M059J (cell line): ENCODE results near the gene UCK2. TPM values are rescaled to one million over a fixed set of nuclear protein-coding genes. Genes with fewer than 3 reads are reported as not detected.
"Not testable (repeated sequence)": the region's sequence is repeated elsewhere in the genome, so short reads cannot be mapped to it uniquely, and the experiment has no call there.

ENCODE experiments used
- DNase-seq: peaks from one replicate; pipeline ENCODE4 v3.0.0-alpha.2; 2012; ENCODE audit warnings: low read depth
- total RNA-seq: library from RNA; depleted of rRNA; stranded (reverse); fragments of >200 nt; shearing (Covaris generic); gene quantifications from 2 replicates; pipeline ENCODE4 v1.2.3, GENCODE V29; 2014; rRNA removed

Gene UCK2
- 40.4 and 48.0 TPM in 2 replicates for total RNA-seq

DNA sequence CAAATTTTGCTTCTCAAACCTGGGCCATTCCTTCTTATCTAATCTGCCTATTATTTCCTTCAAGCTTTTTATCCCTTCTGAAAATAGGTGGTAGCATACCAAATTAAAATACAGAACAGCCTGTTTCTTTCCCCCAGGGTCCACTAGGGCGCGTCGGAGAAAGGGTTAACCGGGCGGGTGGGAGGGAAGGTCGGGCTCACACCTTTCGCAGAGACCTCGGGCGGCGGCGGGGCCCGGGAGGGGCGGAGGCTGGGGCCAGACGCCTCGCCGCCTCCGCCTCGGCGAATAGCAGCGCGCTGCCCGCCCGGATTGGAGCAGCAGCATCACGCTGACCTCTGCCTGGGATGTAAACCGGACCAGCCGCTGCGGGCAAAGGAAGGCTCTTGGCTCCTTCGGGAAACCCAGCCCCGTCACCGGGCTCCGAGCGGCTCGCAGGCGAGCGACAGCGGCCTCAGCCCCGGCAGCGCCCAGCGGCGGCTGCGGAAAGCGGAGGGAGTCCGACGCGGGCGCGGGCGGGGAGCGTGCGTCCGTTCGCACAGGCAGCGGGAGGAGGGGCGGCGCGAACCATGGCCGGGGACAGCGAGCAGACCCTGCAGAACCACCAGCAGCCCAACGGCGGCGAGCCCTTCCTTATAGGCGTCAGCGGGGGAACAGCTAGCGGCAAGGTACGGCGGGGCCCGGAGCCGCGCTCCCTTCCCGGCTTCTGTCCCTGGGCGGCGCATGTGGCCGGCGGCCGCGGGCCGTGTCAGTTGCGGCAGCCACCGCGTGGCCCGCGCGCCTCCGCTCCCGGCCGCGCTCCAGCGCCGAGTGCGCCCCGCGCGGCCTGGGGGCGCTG, at the start of gene UCK2:
Gene UCK2, plus strand, starts transcription at position 347 of the 835 bp plus-strand sequence. Its CDS starts 220 bp downstream, at position 567.
- peak; percentile 80 for DNase-seq

DNA sequence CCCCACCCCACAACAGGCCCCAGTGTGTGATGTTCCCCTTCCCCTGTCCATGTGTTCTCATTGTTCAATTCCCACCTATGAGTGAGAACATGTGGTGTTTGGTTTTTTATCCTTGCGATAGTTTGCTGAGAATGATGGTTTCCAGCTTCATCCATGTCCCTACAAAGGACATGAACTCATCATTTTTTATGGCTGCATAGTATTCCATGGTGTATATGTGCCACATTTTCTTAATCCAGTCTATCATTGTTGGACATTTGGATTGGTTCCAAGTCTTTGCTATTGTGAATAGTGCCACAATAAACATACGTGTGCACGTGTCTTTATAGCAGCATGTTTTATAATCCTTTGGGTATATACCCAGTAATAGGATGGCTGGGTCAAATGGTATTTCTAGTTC, 49.2 kb upstream of the UCK2 start:
- not testable (repeated sequence) for DNase-seq

DNA sequence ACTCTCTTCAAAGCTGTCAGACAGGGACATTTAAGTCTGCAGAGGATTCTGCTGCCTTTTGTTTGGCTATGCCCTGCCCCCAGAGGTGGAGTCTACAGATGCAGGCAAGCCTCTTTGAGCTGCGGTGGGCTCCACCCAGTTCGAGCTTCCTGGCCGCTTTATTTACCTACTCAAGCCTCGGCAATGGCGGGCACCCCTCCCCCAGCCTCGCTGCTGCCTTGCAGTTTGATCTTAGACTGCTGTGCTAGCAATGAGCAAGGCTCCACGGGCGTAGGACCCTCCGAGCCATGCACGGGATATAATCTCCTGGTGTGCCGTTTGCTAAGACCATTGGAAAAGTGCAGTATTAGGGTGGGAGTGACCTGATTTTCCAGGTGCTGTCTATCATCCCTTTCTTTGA, 43.9 kb upstream of the UCK2 start:
- DNase-seq, result not testable (repeated sequence)

DNA sequence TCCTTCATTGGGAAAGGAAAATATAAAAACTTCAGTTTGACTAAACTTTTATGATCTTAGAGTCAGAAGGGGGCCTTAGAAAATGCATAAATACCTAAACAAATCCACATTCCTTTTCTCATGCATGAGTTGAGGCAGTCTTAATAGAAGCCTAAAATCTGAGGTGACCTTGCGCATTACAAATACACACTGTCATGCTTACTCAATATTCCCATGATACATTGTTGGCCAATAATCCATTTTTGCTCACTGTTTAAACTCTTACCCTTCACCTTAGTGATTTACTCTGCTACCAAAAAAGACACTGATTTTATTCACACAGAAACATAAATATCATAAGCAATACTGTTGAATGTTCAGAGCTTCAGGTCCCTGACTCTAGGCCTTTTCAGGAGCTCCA, 39.7 kb upstream of the UCK2 start:
- no peak for DNase-seq

DNA sequence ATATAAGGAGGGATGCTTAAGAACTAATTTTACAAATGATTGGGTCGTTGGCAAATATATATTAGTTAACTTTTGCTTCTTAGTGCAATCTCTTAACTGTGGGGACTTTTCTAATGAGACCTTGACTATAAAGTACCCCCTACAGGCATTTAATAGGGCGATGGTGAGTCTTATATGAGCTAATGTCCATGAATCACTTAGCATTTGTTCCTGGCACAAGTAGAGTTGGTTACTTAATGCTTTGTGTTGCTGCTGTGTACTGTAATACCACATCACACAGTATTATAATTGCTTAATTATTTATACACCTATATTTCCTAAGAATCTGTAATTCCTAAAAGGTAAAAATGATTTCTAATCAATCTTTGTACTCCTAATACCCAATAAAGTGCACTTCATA, 33.5 kb upstream of the UCK2 start:
- peak; percentile 36 for DNase-seq

DNA sequence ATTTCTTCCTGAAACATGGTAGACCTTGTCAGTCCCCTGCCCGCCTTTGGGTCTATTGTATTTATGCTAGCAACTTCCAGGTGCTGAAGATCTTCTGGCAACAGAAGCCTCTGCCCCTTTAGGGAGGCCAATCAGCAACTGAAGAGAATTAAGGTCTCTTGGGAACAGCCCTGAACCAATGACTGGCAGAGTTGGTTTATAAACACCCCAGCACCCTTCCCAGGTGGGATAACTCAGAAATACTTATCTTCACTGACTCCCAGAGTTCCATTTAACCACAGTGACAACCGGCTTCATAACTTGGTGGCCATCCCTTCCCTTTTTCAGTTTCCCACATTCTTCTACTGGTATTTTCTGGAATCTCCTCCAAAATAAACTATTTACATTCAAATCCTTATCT, 31.5 kb upstream of the UCK2 start:
- DNase-seq, result no peak

DNA sequence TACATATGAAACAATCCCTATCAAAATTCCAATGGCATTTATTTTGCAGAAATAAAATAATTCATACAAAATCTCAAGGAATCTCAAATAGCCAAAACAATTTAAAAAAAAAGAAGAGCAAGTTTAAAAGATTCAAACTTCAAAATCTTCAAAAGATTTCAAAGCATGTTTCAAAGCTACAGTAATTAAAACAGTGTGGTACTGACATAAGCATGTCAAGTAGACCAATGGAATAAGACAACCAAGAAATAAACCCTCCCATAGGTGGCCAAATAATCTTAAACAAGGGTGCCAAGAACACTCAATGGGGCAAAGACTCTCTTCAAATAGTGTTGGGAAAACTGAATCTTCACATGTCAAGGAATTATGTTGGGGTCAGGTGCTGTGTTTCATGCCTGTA, 28.0 kb upstream of the UCK2 start:
- no peak for DNase-seq

DNA sequence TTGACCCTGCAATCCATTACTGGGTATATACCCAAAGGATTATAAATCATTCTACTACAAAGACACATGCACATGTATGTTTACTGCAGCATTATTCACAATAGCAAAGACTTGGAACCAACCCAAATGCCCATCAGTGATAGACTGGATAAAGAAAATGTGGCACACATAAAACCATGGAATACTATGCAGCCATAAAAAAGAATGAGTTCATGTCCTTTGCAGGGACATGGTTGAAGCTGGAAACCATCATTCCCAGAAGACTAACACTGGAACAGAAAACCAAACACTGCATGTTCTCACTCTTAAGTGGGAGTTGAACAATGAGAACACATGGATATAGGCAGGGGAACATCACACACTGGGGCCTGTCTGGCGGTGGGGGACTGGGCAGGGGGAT, 22.9 kb upstream of the UCK2 start:
- not testable (repeated sequence) for DNase-seq

DNA sequence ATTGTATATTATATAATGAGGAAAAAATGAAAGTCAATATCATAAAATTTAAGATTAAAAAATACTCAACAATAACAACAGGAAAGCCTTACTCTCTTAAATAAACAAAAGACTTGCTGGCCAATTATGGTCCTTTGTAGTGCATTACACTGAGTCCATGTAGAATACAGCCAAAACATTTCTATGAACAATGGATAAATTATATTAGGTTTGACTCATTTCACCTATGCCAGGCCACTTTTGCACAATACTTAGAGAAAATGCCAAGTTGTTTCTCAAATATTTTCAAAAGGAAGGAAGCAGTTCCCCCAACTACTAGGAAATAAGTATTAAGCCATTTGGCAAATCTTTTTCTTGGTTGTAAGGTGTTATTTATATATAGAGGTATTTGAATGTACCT, 19.8 kb upstream of the UCK2 start:
- DNase-seq, result no peak

DNA sequence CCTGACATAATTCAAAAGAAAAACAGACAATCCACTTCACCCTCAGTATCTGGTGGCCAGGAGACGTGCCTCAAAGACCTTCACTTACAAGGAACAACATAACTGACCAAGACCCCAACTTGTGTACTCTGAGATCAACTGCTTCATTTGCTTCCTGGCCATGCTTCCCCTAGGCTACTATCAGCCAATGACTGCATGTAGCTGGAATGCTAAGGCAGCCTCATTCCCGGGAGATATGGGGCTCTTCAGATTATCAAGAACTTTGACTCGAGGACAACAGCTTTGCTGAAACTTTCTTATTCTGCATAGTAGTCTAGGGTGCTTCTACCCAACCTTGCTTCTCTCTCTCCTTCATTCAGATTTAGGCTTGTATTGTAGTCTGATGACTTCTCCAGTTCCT, 11.7 kb upstream of the UCK2 start:
- DNase-seq, result peak; percentile 67

DNA sequence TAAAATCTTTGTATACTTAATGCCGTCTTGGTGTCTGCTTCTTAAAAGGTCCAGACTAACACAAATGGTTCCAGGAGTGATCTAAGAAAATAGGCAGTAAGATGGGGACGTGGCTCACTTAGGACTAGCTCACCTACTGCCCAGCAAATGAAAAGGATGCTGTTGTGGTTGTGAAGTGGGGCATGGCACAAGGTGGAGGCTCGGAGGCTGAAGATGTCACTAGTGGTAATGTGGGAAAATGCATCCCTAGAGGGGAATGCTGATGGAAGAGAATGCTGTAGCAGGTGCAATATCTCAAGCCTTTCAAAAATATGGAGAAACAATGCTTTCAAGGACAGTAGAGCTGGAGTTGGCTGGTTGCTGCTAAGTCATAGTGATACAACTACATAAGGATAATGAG, 11.3 kb upstream of the UCK2 start:
- no peak for DNase-seq

DNA sequence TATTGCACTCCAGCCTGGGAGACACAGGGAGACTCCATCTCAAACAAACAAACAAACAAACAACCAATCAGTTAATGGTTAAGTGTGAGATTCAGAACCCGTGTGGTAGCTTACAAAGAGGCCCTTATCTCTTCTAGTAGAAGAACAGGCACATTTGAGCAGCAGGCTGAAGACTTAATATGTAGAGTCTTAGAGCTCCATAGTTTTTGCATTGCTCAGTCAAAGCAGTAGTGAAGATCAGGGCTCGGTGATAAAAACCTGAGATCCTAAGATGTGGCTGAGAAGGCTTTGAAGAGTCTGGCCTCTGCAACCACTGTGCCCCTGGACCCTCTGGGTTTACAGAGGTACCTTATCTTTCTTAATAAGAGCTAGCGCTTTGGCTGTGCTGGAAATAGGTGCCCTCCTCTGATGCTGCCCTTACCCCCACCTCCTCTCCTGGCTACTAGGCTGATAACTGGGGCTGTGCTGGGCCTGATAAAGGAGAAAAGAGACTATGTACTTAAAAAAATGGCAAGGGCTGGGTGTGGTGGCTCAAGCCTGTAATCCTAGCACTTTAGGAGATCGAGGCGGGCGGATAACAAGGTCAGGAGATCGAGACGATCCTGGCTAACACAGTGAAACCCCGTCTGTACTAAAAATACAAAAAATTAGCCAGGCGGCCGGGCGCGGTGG, 10.5 kb upstream of the UCK2 start:
- DNase-seq, result no peak

DNA sequence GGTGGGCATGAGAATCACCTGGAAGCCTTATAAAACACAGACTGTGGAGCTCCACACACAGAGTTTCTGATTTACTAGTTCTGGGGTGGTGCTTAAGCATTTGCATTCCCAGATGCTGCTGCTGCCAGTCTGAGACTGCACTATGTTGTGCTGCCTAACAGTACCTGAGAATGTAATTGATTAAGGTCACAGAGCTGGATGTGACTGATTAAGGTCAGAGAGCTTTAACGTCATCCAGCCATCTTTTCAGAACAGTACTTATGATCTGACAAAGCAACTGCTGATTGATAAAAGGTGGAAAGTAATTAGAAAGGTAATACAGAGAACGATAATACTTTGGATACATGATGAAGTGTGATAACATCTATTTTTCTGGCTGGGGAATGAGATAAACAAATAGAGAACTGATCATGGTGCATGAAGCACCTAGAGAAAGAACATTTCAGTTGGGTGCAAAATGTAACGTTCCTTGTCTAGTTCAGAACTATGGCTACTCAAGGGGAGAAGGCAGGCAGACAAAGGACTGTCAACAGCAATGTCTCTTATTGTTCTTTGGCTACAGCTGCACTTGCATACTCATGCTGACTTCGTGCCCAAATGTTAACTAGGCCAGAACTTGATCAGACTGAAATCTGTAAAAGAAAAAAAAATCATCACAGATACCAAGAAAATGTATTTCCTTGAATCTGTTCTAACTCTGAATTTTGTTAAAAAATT, 3.7 kb upstream of the UCK2 start:
- DNase-seq, result no peak

DNA sequence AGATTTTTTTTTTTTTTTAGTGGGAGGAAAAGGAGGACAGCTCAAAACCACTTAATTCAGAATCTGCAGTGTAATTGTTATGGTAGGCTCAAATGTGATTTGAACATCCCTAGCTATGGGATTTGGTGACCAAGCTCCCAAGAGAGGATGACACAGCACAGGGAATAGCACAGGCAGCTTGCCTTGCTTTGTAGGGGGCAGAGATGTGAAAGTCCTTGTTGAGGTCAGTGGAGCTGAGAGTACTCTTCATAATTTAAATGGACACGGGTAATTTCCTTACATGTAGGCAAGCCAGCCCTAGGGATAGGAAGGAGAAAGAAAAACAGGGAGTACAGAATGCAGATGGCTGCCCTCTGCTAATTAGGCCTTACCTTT, 3.2 kb upstream of the UCK2 start:
- no peak for DNase-seq

DNA sequence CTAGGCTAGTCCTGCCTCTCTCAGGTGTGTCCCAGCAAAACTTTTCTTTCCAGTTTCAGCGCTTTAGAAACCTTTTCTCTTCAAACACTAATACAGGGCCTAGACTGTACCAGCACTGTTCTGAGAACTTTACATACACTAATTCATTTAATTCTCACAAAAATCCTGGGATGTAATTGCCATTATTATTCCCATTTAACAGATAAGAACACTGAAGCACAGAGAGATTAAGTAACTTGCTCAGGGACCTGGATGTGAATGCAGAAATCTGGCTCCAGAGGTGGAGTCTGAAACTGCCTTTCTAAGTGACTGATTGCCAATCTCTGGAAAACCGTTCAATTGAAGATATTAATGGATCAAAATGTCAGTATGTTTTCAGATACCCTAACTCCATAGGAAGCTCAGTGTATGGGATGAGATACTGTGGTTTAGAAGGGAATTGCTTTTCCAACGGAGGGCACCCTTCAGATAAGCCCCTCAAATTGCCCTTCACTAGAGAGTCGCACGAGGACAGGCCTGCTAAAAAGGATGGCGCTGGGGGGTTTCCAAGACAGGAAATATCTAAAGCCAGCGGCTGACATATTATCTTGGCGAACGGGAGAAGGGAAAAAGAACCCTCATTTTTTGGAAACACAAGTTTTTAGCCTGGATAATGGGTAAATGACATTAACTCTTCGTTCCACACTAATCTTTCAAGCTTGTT, 698 bp upstream of the UCK2 start:
- no peak for DNase-seq

DNA sequence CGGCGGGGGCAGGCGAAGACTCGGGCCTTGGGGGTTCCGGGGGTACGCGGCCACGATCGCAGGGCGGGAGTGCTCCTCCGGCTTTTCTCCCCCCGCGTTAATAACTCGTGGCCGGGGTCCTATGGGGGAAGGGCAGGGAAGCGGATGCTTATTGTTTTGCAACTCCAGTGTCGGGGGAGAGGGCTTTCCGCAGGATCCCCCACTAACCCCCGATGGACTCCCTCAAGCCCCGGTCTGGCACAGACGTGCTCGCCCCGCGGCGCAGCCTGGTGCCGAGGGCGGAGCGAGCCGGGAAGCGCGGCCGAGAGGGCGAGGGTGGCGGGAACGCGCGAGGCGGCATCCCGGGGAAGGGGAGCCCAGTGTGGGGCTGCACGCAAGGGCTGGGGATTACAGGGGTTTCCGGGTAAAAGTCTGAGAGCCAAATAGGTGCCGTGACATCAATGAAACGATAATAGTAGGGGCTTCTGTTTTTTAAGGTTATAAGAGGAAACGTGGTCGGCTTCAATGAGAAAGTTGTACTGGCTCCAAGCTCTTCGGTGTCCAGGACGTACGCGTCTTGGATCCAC, 772 bp downstream of the UCK2 start:
- DNase-seq, result peak; percentile 58

DNA sequence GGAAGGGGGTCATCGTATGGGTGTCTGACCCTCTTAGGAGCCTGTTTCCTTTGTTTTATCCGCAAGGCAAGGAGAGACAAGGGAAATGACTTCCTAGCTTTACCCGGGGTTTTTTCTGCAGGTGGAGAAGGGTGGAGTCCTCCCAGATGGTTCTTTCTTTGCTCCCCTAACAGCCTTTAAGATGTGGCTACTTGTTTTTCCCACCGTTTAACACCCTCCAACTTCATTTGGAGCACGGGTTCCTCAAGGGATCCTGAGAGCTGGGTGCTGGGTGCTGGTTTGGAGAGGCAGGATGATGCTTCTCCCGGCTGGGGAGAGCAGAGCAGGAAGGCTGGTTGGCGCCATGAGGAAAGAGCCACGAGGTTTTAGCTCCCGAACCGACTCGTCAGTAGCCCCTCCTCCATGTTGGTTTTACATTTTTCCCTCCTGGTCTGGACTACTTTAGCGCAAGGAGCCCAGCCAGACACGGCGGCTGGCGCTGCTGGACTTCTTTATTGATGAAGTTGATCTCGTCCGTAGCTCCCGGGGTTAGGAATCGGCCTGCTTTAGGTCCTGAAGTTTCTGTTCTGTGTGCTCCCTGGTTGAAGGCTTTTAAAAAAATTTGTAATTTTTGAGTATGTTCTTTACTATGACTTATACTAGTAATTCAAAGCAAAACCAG, 1.4 kb downstream of the UCK2 start:
- peak; percentile 85 for DNase-seq

DNA sequence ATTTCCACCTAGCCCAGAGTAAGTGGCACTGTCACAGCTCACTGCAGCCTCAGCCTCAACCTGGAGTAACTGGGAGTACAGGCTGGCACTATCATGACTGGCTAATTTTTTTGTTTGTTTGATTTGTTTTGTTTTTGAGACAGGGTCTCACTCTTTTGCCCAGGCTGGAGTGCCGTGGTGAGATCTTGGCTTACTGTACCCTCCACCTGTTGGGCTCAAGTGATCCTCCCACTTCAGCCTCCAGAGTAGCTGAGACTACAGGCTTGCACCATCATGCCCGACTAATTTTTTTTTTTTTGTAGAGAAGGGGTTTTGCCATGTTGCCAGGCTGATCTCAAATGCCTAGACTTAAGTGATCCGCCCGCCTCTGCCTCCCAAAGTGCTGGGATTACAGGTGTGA, 2.5 kb downstream of the UCK2 start:
- no peak for DNase-seq

DNA sequence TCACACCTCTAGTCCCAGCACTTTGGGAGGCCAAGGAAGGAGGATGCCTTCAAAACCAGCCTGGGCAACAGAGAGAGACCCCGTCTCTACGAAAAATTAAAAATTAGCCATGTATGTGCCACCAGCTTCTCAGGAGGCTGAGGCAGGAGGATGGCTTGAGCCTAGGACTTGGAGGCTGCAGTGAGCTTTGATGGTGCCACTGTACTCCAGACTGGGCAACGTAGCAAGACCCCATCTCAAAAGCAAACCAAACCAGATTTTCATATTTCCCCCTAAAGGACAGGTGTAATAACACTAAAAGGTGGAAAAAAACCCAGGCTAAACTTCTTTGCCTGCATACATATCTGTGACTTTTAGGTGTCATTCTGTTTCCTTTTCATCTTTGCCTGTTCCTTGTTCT, 3.7 kb downstream of the UCK2 start:
- DNase-seq, result no peak

DNA sequence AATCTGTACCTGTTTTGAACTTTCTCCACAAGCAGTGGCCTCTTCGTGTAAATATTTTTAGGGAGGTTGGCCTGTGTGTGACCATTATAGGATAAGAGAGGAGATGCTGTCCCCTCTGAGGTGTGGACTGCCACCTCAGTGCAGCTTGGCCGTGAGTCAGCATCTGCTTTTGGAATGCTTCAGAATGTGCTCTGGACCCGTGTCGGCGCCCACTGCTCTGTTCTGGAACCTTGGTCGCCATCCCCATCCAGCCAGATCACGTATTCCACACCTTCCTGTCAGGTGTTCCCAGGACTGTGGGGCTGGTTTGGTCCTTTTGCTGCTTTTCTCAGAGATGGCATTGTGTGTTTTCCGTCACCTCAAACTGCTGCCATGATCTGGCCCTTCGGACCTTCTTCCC, 5.5 kb downstream of the UCK2 start:
- DNase-seq, result no peak

DNA sequence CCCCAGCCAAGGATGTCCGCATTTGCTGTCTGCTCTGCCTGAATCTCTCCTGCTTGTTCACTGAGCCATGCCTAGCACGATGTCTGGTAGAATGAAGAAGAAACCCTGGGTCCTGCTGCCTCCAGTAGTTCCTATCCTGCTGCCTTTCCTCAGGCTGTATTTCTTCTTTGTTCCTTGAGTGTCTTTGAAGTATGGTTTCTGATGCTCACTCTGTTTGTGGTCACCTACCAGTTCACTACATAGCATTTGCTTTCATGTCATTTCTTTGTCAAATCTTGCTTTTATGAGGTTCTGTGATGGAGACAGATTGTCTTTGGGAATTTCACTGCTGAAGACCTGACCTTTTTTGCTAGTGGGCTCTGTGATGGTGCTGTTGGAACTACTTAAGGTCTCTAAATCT, 5.9 kb downstream of the UCK2 start:
- DNase-seq, result no peak
